ENCODE results near the gene RNF13.
"Not testable (repeated sequence)": the region's sequence is repeated elsewhere in the genome, so short reads cannot be mapped to it uniquely, and the experiment has no call there.

RNF13 gene

DNA sequence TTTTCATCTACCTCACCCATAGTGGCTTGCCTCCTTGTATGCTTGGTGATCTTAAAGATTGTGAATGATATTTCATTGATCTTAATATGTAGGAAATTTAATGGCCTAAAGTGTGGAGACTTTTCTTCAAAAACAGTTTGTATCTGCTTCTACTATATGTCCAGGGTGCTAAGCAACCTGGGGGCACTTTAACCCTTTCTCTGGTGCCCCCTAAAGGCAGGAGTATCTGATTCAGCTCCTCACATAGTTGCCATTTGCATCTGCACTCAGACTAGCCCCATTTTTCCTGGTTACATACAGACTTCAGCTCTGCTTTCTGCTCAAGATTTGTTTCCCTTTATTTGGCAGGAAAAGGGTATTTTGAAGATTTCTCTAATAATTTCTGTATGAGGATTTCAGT is 162.9 kb downstream of the RNF13 start:
- no peak for TF ChIP-seq GLIS3 (CRISPR knock-in tag; IDR thresholded peaks at IDR 0.05)
- no peak for TF ChIP-seq ISL1 (CRISPR knock-in tag; IDR thresholded peaks at IDR 0.05)
- no peak for TF ChIP-seq ZNF8 (CRISPR knock-in tag; IDR thresholded peaks at IDR 0.05)
- TF ChIP-seq, protein P1, sequence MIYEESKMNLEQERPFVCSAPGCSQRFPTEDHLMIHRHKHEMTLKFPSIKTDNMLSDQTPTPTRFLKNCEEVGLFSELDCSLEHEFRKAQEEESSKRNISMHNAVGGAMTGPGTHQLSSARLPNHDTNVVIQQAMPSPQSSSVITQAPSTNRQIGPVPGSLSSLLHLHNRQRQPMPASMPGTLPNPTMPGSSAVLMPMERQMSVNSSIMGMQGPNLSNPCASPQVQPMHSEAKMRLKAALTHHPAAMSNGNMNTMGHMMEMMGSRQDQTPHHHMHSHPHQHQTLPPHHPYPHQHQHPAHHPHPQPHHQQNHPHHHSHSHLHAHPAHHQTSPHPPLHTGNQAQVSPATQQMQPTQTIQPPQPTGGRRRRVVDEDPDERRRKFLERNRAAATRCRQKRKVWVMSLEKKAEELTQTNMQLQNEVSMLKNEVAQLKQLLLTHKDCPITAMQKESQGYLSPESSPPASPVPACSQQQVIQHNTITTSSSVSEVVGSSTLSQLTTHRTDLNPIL (CRISPR knock-in tag; IDR thresholded peaks at IDR 0.05; ENCODE audit: low read depth): no peak
- ATAC-seq: no peak

DNA sequence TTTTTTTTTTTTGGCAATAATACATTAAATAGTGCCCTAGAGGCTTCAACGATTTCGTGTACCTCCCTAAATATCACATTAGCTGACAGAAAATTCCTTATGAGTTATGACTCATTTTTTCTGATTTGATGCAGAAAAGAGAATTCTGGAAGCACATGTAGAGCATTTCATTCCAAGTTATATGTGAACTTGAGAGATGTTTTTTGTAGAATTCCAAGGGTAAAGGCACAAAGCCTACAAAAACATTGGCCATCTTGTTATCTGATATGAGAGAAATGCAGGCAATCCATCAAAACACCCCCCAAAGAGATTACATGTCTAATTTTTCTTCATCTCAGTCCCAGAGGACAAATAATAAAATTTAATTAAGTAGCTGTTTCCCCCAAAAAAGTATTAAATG is 164.4 kb downstream of the RNF13 start:
- ATAC-seq: peak; percentile 61
- TF ChIP-seq, protein P2, sequence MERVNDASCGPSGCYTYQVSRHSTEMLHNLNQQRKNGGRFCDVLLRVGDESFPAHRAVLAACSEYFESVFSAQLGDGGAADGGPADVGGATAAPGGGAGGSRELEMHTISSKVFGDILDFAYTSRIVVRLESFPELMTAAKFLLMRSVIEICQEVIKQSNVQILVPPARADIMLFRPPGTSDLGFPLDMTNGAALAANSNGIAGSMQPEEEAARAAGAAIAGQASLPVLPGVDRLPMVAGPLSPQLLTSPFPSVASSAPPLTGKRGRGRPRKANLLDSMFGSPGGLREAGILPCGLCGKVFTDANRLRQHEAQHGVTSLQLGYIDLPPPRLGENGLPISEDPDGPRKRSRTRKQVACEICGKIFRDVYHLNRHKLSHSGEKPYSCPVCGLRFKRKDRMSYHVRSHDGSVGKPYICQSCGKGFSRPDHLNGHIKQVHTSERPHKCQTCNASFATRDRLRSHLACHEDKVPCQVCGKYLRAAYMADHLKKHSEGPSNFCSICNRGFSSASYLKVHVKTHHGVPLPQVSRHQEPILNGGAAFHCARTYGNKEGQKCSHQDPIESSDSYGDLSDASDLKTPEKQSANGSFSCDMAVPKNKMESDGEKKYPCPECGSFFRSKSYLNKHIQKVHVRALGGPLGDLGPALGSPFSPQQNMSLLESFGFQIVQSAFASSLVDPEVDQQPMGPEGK (CRISPR knock-in tag; IDR thresholded peaks at IDR 0.05; ENCODE audit: borderline replicate concordance): peak; percentile 44; the same call in 1 of the 2 replicates
- TF ChIP-seq, protein P3, sequence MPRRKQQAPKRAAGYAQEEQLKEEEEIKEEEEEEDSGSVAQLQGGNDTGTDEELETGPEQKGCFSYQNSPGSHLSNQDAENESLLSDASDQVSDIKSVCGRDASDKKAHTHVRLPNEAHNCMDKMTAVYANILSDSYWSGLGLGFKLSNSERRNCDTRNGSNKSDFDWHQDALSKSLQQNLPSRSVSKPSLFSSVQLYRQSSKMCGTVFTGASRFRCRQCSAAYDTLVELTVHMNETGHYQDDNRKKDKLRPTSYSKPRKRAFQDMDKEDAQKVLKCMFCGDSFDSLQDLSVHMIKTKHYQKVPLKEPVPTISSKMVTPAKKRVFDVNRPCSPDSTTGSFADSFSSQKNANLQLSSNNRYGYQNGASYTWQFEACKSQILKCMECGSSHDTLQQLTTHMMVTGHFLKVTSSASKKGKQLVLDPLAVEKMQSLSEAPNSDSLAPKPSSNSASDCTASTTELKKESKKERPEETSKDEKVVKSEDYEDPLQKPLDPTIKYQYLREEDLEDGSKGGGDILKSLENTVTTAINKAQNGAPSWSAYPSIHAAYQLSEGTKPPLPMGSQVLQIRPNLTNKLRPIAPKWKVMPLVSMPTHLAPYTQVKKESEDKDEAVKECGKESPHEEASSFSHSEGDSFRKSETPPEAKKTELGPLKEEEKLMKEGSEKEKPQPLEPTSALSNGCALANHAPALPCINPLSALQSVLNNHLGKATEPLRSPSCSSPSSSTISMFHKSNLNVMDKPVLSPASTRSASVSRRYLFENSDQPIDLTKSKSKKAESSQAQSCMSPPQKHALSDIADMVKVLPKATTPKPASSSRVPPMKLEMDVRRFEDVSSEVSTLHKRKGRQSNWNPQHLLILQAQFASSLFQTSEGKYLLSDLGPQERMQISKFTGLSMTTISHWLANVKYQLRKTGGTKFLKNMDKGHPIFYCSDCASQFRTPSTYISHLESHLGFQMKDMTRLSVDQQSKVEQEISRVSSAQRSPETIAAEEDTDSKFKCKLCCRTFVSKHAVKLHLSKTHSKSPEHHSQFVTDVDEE (CRISPR knock-in tag; IDR thresholded peaks at IDR 0.05): no peak
- peak; percentile 86 for TF ChIP-seq ISL1 (CRISPR knock-in tag; IDR thresholded peaks at IDR 0.05)

DNA sequence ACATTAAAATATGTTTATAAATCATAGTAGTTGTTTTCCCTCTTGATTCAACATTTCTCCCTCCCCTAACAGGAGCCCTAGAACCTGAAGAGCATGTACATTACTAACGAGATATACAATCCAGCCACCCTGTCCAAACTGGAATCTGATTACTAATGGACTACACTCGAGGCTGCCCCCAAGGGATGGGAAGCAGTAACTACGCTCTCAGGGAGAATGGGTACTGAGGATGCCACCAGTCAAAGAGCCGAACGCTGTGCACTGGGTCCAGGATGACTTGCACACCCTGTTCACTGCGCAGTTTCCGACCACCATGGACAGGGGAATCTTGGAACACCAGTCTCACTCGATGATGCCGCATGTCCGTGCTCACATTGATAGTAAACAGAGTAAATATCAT is 169.0 kb downstream of the RNF13 start:
- ATAC-seq: peak; percentile 83

DNA sequence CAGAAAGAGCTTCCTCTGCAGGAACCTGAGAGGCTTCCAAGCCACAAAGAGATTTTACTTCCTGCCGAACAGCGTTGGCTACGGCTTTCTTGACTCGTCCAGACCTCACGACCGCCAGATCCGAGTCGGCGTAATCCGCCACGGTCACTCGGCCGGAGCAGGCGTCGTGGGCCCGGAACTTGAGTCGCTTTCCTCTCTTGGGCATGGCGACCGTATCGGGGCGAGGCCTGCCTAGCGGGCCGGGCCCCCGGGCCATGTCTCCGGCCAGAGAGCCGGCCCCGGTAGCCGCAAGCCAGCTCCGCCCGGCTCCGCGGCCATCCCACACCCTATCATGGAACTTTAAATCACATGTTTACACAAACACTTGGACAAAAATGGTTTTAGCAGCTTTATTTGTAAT is 170.0 kb downstream of the RNF13 start:
- ATAC-seq: not testable (repeated sequence)

DNA sequence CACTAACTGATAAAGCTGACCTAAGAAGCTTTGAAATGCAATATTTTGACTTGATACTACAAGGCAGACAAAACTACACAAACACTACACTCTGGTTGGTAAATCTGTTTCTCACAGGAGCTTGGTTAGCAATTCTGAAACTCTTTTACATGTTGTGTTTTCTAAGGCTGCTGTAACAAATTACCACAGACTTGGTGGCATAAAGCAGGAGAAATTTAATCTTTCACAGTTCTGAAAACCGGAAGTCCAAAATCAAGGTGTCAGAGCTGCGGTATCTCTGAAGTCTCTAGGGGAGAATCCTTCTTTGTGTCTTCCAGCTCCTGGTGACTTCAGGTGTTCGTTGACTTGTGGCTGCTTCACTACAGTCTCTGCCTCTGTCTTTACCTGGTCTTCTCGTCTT is 170.6 kb downstream of the RNF13 start:
- no peak for ATAC-seq
- TF ChIP-seq TOX (CRISPR knock-in tag; IDR thresholded peaks at IDR 0.05; ENCODE audit: borderline replicate concordance): no peak
- TF ChIP-seq, protein P2 (CRISPR knock-in tag; IDR thresholded peaks at IDR 0.05; ENCODE audit: borderline replicate concordance): no peak
- no peak for TF ChIP-seq ZNF70 (CRISPR knock-in tag; IDR thresholded peaks at IDR 0.05)
- TF ChIP-seq GLIS3 (CRISPR knock-in tag; IDR thresholded peaks at IDR 0.05): no peak
- no peak for TF ChIP-seq CSDC2 (CRISPR knock-in tag; IDR thresholded peaks at IDR 0.05)
- TF ChIP-seq ZNF565 (CRISPR knock-in tag; conservative IDR thresholded peaks at IDR 0.05; ENCODE audit: low read depth): no peak
- TF ChIP-seq, protein P3 (CRISPR knock-in tag; IDR thresholded peaks at IDR 0.05): no peak
- TF ChIP-seq ZFP3 (CRISPR knock-in tag; IDR thresholded peaks at IDR 0.05): no peak
- no peak for TF ChIP-seq ISL1 (CRISPR knock-in tag; IDR thresholded peaks at IDR 0.05)
- no peak for TF ChIP-seq BACH2 (CRISPR knock-in tag; IDR thresholded peaks at IDR 0.05; ENCODE audit: borderline replicate concordance)
- TF ChIP-seq, protein P4, sequence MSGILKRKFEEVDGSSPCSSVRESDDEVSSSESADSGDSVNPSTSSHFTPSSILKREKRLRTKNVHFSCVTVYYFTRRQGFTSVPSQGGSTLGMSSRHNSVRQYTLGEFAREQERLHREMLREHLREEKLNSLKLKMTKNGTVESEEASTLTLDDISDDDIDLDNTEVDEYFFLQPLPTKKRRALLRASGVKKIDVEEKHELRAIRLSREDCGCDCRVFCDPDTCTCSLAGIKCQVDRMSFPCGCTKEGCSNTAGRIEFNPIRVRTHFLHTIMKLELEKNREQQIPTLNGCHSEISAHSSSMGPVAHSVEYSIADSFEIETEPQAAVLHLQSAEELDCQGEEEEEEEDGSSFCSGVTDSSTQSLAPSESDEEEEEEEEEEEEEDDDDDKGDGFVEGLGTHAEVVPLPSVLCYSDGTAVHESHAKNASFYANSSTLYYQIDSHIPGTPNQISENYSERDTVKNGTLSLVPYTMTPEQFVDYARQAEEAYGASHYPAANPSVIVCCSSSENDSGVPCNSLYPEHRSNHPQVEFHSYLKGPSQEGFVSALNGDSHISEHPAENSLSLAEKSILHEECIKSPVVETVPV (CRISPR knock-in tag; IDR thresholded peaks at IDR 0.05): no peak
- no peak for TF ChIP-seq ZFP30 (CRISPR knock-in tag; IDR thresholded peaks at IDR 0.05)
- no peak for TF ChIP-seq ESRRG (CRISPR knock-in tag; IDR thresholded peaks at IDR 0.05)
- no peak for TF ChIP-seq OSR1 (CRISPR knock-in tag; IDR thresholded peaks at IDR 0.05)
- TF ChIP-seq TCF4 (CRISPR knock-in tag; IDR thresholded peaks at IDR 0.05; ENCODE audit: borderline replicate concordance): no peak
- no peak for TF ChIP-seq SNAI2 (CRISPR knock-in tag; IDR thresholded peaks at IDR 0.05)
- no peak for TF ChIP-seq PPARA (CRISPR knock-in tag; IDR thresholded peaks at IDR 0.05; ENCODE audit: borderline replicate concordance)
- TF ChIP-seq, protein P1 (CRISPR knock-in tag; IDR thresholded peaks at IDR 0.05; ENCODE audit: low read depth): no peak

Measured in SK-N-SH treated with all-trans-retinoic acid at 6 μM for 48 hours (cell line).